Hepatic stellate cell (primary cell): Measurements from ENCODE around the gene TPP2.

ENCODE experiments used
- DNase-seq: peaks from one replicate; pipeline ENCODE4 v3.0.0; 2011; ENCODE audit warnings: low spot score

Gene TPP2

GRCh38 chr13:102657630-102658029, 60.8 kb downstream of the TPP2 start:
- DNase-seq, result no peak

- no peak for DNase-seq
Observed at GRCh38 chr13:102658660-102659059, 61.9 kb downstream of the TPP2 start.

- no peak for DNase-seq
Observed at GRCh38 chr13:102659168-102659713, 62.5 kb downstream of the TPP2 start.

GRCh38 chr13:102667023-102667422, 70.2 kb downstream of the TPP2 start:
- no peak for DNase-seq

- DNase-seq, result no peak
Observed at GRCh38 chr13:102667911-102668310, 71.1 kb downstream of the TPP2 start.

- DNase-seq, result no peak
Observed at GRCh38 chr13:102670130-102670529, 73.3 kb downstream of the TPP2 start.

GRCh38 chr13:102675115-102675514, 78.3 kb downstream of the TPP2 start:
- DNase-seq, result no peak

GRCh38 chr13:102677122-102677521, 80.3 kb downstream of the TPP2 start:
- no peak for DNase-seq

GRCh38 chr13:102678339-102679107, 81.7 kb downstream of the TPP2 start:
- DNase-seq, result no peak

- no peak for DNase-seq
Observed at GRCh38 chr13:102679449-102680132, 82.8 kb downstream of the TPP2 start.

GRCh38 chr13:102680133-102680717, 83.4 kb downstream of the TPP2 start:
- DNase-seq, result no peak

- DNase-seq, result no peak
Observed at GRCh38 chr13:102680842-102681740, 84.3 kb downstream of the TPP2 start.

GRCh38 chr13:102682211-102682610, 85.4 kb downstream of the TPP2 start:
- no peak for DNase-seq

GRCh38 chr13:102682727-102683126, 85.9 kb downstream of the TPP2 start:
- no peak for DNase-seq

GRCh38 chr13:102683637-102684036, 86.9 kb downstream of the TPP2 start:
- no peak for DNase-seq

GRCh38 chr13:102686024-102686423, 89.2 kb downstream of the TPP2 start:
- no peak for DNase-seq

GRCh38 chr13:102687520-102687919, 90.7 kb downstream of the TPP2 start:
- no peak for DNase-seq

GRCh38 chr13:102688306-102688973, 91.7 kb downstream of the TPP2 start:
- DNase-seq, result no peak

- DNase-seq, result no peak
Observed at GRCh38 chr13:102690883-102691282, 94.1 kb downstream of the TPP2 start.

- DNase-seq, result no peak
Observed at GRCh38 chr13:102692491-102692826, 95.7 kb downstream of the TPP2 start.

- no peak for DNase-seq
Observed at GRCh38 chr13:102693250-102693649, 96.5 kb downstream of the TPP2 start.
